ENCODE data around the gene MC5R. TPM values are rescaled to one million over a fixed set of nuclear protein-coding genes. Genes with fewer than 3 reads are reported as not detected.

Gene MC5R
- total RNA-seq: not detected

DNA sequence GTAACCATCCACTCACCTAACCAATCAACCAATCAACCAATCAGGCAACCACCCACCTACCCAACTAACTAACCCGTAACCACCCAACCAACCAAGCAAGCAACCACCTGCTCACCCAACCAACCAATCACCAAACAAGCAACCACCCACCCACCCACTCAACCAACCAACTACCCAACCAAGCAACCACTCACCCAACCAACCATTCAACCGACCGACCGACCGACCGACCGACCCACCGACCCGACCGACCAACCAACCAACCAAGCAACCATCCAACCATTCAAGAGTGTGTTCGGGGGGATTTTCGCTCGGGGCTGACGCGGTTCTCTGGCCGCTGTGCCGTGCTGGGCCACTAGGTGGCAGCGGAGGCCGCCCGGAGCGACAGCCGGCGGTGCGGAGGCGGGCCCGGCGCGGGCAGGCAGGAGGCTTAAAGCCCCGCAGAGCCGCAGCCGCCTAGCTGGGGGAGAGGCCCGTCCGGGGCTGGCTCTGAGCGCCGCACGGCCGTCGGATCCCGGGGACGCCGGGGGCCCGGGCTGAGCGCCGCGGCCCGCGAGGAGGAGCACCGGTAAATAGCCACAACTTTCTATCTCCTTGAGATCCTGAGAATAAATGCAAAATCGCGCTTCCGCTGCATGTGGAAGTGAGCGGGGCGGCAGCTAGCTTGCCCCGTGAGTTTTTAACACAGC is at the start of gene MC5R:
TSS of gene MC5R (plus strand) at position 443 of the 689 bp plus-strand sequence. CDS start 1,617 bp downstream, outside the sequence.
- intact Hi-C loops (cut with DNase I): no loop called here
- peak; percentile 44 for DNase-seq
- no peaks in the 10 kb centered on the region for H3K9me3 ChIP-seq
- TF ChIP-seq, protein P1, sequence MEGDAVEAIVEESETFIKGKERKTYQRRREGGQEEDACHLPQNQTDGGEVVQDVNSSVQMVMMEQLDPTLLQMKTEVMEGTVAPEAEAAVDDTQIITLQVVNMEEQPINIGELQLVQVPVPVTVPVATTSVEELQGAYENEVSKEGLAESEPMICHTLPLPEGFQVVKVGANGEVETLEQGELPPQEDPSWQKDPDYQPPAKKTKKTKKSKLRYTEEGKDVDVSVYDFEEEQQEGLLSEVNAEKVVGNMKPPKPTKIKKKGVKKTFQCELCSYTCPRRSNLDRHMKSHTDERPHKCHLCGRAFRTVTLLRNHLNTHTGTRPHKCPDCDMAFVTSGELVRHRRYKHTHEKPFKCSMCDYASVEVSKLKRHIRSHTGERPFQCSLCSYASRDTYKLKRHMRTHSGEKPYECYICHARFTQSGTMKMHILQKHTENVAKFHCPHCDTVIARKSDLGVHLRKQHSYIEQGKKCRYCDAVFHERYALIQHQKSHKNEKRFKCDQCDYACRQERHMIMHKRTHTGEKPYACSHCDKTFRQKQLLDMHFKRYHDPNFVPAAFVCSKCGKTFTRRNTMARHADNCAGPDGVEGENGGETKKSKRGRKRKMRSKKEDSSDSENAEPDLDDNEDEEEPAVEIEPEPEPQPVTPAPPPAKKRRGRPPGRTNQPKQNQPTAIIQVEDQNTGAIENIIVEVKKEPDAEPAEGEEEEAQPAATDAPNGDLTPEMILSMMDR (IDR thresholded peaks at IDR 0.05): peak; percentile 82
- H3K36me3 ChIP-seq: no peaks in the 10 kb centered on the region
- H3K27ac ChIP-seq: no peak within 1 kb of the TSS
- H3K4me1 ChIP-seq: no peaks in the 10 kb centered on the region
- peak within 1 kb of the TSS; percentile 41 for H3K4me3 ChIP-seq
- H3K27me3 ChIP-seq: no peaks in the 10 kb centered on the region
- peak within 1 kb of the TSS in 1 of 2 donors; percentile 39 for H3K9ac ChIP-seq (ENCODE audit: low read depth in 2 of 2, low read length in 2 of 2)

GRCh38 chr18:13775058-13775457 is 48.9 kb upstream of the MC5R start:
- TF ChIP-seq, protein P1 (IDR thresholded peaks at IDR 0.05): no peak
- no peaks in the 10 kb centered on the region for H3K4me1 ChIP-seq
- no peaks in the 10 kb centered on the region for H3K36me3 ChIP-seq
- no peaks in the 10 kb centered on the region for H3K9me3 ChIP-seq
- no peaks in the 10 kb centered on the region for H3K27me3 ChIP-seq
- H3K4me3 ChIP-seq: no peak overlapping the region
- intact Hi-C loops (cut with DNase I): no loop called here
- DNase-seq: no peak
- no peak overlapping the region for H3K9ac ChIP-seq (ENCODE audit: low read depth in 2 of 2, low read length in 2 of 2)
- H3K27ac ChIP-seq: no peak overlapping the region

DNA sequence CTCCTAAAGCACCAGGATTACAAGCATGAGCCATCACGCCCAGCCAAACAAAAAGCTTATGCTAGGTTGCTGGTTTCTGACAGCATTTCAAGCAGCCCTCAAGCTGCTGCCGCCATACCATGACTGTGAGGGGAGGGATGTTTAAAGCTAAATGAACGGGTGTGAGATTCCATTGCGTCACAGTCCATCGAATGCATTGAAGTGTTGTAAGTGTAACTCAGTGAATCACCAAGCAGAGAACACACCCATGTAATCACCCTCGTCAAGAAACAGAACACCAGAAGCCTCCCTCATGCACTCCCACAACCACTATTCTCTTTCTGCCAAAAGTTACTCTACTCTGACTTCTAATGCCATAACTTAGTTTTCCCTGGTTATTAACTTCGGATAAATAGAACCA is 32.8 kb upstream of the MC5R start:
- no peaks in the 10 kb centered on the region for H3K27me3 ChIP-seq
- TF ChIP-seq, protein P1 (IDR thresholded peaks at IDR 0.05): no peak
- no peak overlapping the region for H3K27ac ChIP-seq
- DNase-seq: no peak
- H3K9me3 ChIP-seq: no peaks in the 10 kb centered on the region
- H3K9ac ChIP-seq (ENCODE audit: low read depth in 2 of 2, low read length in 2 of 2): no peak overlapping the region
- no peaks in the 10 kb centered on the region for H3K36me3 ChIP-seq
- intact Hi-C loops (cut with DNase I): no loop called here
- H3K4me3 ChIP-seq: no peak overlapping the region
- H3K4me1 ChIP-seq: no peaks in the 10 kb centered on the region

GRCh38 chr18:13793819-13794218 is 30.1 kb upstream of the MC5R start:
- intact Hi-C loops (cut with DNase I): no loop called here
- TF ChIP-seq, protein P1 (IDR thresholded peaks at IDR 0.05): no peak
- H3K4me1 ChIP-seq: no peaks in the 10 kb centered on the region
- DNase-seq: no peak
- H3K9ac ChIP-seq (ENCODE audit: low read depth in 2 of 2, low read length in 2 of 2): no peak overlapping the region
- no peaks in the 10 kb centered on the region for H3K36me3 ChIP-seq
- H3K27me3 ChIP-seq: no peaks in the 10 kb centered on the region
- H3K27ac ChIP-seq: no peak overlapping the region
- no peaks in the 10 kb centered on the region for H3K9me3 ChIP-seq
- no peak overlapping the region for H3K4me3 ChIP-seq

DNA sequence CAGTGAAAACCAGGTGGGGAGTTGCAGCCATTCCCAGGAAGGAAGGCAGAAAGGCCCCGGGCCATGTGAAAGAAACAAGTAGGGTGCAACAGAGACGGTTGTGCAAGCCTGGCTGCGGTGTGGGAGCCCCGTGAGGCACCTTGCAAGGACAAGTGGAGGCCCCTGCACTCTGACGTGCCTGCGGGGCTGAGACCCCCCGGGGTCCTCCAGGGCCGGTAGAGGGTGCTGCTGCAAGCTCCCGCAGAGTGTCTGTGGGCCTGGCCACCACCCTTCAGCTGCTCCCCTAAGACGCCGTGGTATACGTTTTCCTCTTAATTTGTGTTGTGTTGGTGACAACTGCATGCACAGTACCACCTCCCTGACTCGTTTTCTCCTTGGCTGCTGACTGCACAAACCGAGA is 27.4 kb upstream of the MC5R start:
- Histone ChIP-seq H3K9ac (ENCODE audit: low read depth in 2 of 2, low read length in 2 of 2) (no peak overlapping the region), H3K27ac (no peak overlapping the region), H3K9me3 (no peaks in the 10 kb centered on the region), H3K36me3 (no peaks in the 10 kb centered on the region), H3K4me1 (peaks cover 4% of the 10 kb centered on the region), H3K4me3 (no peak overlapping the region), H3K27me3 (no peaks in the 10 kb centered on the region)
- TF ChIP-seq, protein P1 (IDR thresholded peaks at IDR 0.05): no peak
- no peak for DNase-seq
- intact Hi-C loops (cut with DNase I): no loop called here
